Activated T-helper 17 cell treated with anti-CD3 and anti-CD28 coated beads, Interleukin-2, amount 50 U/mL, for 72 hours (primary cell): ENCODE data around the gene RABGAP1L. TPM values are rescaled to one million over a fixed set of nuclear protein-coding genes. Genes with fewer than 3 reads are reported as not detected.
A peak's percentile ranks its signal among the peaks of the same experiment; 100 is the strongest.
"Not testable (repeated sequence)": the region's sequence is repeated elsewhere in the genome, so short reads cannot be mapped to it uniquely, and the experiment has no call there.

Experiments
- ATAC-seq: fragments of 150-1000 bp; cut with Tn5 transposase; replicated peaks from 2 replicates; pipeline ENCODE4 v1.10.0; 2021; ENCODE audit warnings: mild to moderate bottlenecking, moderate library complexity
- H3K27ac Mint-ChIP-seq: one replicate; pipeline ENCODE4 v1.8.0; 2022; ENCODE audit warnings: mixed read lengths
- H3K27me3 Mint-ChIP-seq: one replicate; pipeline ENCODE4 v1.8.0; 2022; ENCODE audit warnings: mixed read lengths
- H3K36me3 Mint-ChIP-seq: one replicate; pipeline ENCODE4 v1.8.0; 2022; ENCODE audit warnings: low read depth, mild to moderate bottlenecking, mixed read lengths
- H3K4me1 Mint-ChIP-seq: one replicate; pipeline ENCODE4 v1.8.0; 2022; ENCODE audit warnings: mixed read lengths
- H3K4me3 Mint-ChIP-seq: one replicate; pipeline ENCODE4 v1.8.0; 2022; ENCODE audit warnings: mild to moderate bottlenecking, mixed read lengths
- H3K9me3 Mint-ChIP-seq: one replicate; pipeline ENCODE4 v1.8.0; 2022; ENCODE audit warnings: mixed read lengths
- total RNA-seq, 2 donors: library from RNA; stranded (reverse); gene quantifications; one replicate each; pipeline ENCODE4 v1.2.3, GENCODE V29; 2022

The RABGAP1L gene
- total RNA-seq, 2 donors from 2014 or later: 38.4 to 54.1 TPM

GRCh38 chr1:174225499-174226204 lies 66.3 kb downstream of the RABGAP1L start:
- no peak for ATAC-seq
- H3K4me1 Mint-ChIP-seq: peaks cover 15% of the 10 kb centered on the region
- no peak overlapping the region for H3K4me3 Mint-ChIP-seq
- H3K36me3 Mint-ChIP-seq: peaks cover 80% of the 10 kb centered on the region
- no peaks in the 10 kb centered on the region for H3K27me3 Mint-ChIP-seq
- no peak overlapping the region for H3K27ac Mint-ChIP-seq
- no peaks in the 10 kb centered on the region for H3K9me3 Mint-ChIP-seq

- Mint-ChIP-seq H3K4me1 (peaks cover 8% of the 10 kb centered on the region), H3K27ac (no peak overlapping the region), H3K27me3 (no peaks in the 10 kb centered on the region), H3K36me3 (peaks cover 67% of the 10 kb centered on the region), H3K9me3 (peaks cover 5% of the 10 kb centered on the region), H3K4me3 (no peak overlapping the region)
- ATAC-seq: no peak
Observed at GRCh38 chr1:174230399-174230798, 71.1 kb downstream of the RABGAP1L start.

- Mint-ChIP-seq H3K9me3 (peaks cover 5% of the 10 kb centered on the region), H3K4me1 (no peaks in the 10 kb centered on the region), H3K27me3 (no peaks in the 10 kb centered on the region), H3K4me3 (no peak overlapping the region), H3K27ac (no peak overlapping the region), H3K36me3 (peaks cover 51% of the 10 kb centered on the region)
- ATAC-seq: no peak
Observed at GRCh38 chr1:174232761-174233160, 73.4 kb downstream of the RABGAP1L start.

GRCh38 chr1:174238845-174239501 lies 79.7 kb downstream of the RABGAP1L start:
- H3K4me3 Mint-ChIP-seq, H3K27ac Mint-ChIP-seq, H3K27me3 Mint-ChIP-seq, H3K4me1 Mint-ChIP-seq, ATAC-seq, H3K9me3 Mint-ChIP-seq: not testable (repeated sequence)
- H3K36me3 Mint-ChIP-seq: peaks cover 42% of the 10 kb centered on the region

- H3K9me3 Mint-ChIP-seq: no peaks in the 10 kb centered on the region
- ATAC-seq: no peak
- H3K4me1 Mint-ChIP-seq: peaks cover 10% of the 10 kb centered on the region
- no peaks in the 10 kb centered on the region for H3K27me3 Mint-ChIP-seq
- no peak overlapping the region for H3K27ac Mint-ChIP-seq
- H3K36me3 Mint-ChIP-seq: peaks cover 48% of the 10 kb centered on the region
- H3K4me3 Mint-ChIP-seq: no peak overlapping the region
Observed at GRCh38 chr1:174239541-174239940, 80.2 kb downstream of the RABGAP1L start.

GRCh38 chr1:174242856-174243255 lies 83.5 kb downstream of the RABGAP1L start:
- Mint-ChIP-seq H3K27ac (no peak overlapping the region), H3K4me1 (peaks cover 10% of the 10 kb centered on the region), H3K27me3 (no peaks in the 10 kb centered on the region), H3K36me3 (peaks cover 66% of the 10 kb centered on the region), H3K9me3 (no peaks in the 10 kb centered on the region), H3K4me3 (no peak overlapping the region)
- ATAC-seq: no peak

- no peaks in the 10 kb centered on the region for H3K27me3 Mint-ChIP-seq
Observed at GRCh38 chr1:174243451-174244000, 84.2 kb downstream of the RABGAP1L start.

GRCh38 chr1:174244017-174244416 lies 84.7 kb downstream of the RABGAP1L start:
- Mint-ChIP-seq H3K9me3 (no peaks in the 10 kb centered on the region), H3K27ac (no peak overlapping the region)

More at GRCh38 chr1:174243451-174244000, 84.2 kb downstream of the RABGAP1L start:
- Mint-ChIP-seq H3K4me1 (peaks cover 10% of the 10 kb centered on the region), H3K9me3 (no peaks in the 10 kb centered on the region), H3K27ac (no peak overlapping the region), H3K36me3 (peaks cover 66% of the 10 kb centered on the region), H3K4me3 (no peak overlapping the region)
- ATAC-seq: no peak

GRCh38 chr1:174247472-174247871 lies 88.2 kb downstream of the RABGAP1L start:
- H3K27ac Mint-ChIP-seq: no peak overlapping the region
- no peak overlapping the region for H3K4me3 Mint-ChIP-seq
- H3K9me3 Mint-ChIP-seq: no peaks in the 10 kb centered on the region
- ATAC-seq: no peak
- H3K4me1 Mint-ChIP-seq: no peaks in the 10 kb centered on the region
- no peaks in the 10 kb centered on the region for H3K27me3 Mint-ChIP-seq
- H3K36me3 Mint-ChIP-seq: peaks cover 62% of the 10 kb centered on the region

More at GRCh38 chr1:174244017-174244416, 84.7 kb downstream of the RABGAP1L start:
- ATAC-seq: no peak
- Mint-ChIP-seq H3K27me3 (no peaks in the 10 kb centered on the region), H3K4me1 (peaks cover 9% of the 10 kb centered on the region), H3K4me3 (no peak overlapping the region), H3K36me3 (peaks cover 65% of the 10 kb centered on the region)

GRCh38 chr1:174248041-174248440 lies 88.7 kb downstream of the RABGAP1L start:
- Mint-ChIP-seq H3K9me3 (no peaks in the 10 kb centered on the region), H3K36me3 (peaks cover 62% of the 10 kb centered on the region), H3K4me1 (no peaks in the 10 kb centered on the region), H3K27ac (no peak overlapping the region), H3K27me3 (no peaks in the 10 kb centered on the region), H3K4me3 (no peak overlapping the region)
- no peak for ATAC-seq

- not testable (repeated sequence) for H3K4me1 Mint-ChIP-seq, H3K9me3 Mint-ChIP-seq, ATAC-seq, H3K4me3 Mint-ChIP-seq, H3K27me3 Mint-ChIP-seq
- Mint-ChIP-seq H3K36me3 (peaks cover 47% of the 10 kb centered on the region), H3K27ac (peak overlapping the region; percentile 66)
Observed at GRCh38 chr1:174256386-174256785, 97.1 kb downstream of the RABGAP1L start.

GRCh38 chr1:174258148-174258550 lies 98.8 kb downstream of the RABGAP1L start:
- Mint-ChIP-seq H3K27me3 (no peaks in the 10 kb centered on the region), H3K36me3 (peaks cover 29% of the 10 kb centered on the region), H3K4me1 (peaks cover 4% of the 10 kb centered on the region), H3K4me3 (no peak overlapping the region), H3K27ac (no peak overlapping the region), H3K9me3 (no peaks in the 10 kb centered on the region)
- peak; percentile 18 for ATAC-seq

- Mint-ChIP-seq H3K4me1 (no peaks in the 10 kb centered on the region), H3K4me3 (no peak overlapping the region), H3K36me3 (peaks cover 6% of the 10 kb centered on the region), H3K27me3 (no peaks in the 10 kb centered on the region), H3K9me3 (no peaks in the 10 kb centered on the region), H3K27ac (no peak overlapping the region)
- ATAC-seq: no peak
Observed at GRCh38 chr1:174262349-174263241, 103.3 kb downstream of the RABGAP1L start.

GRCh38 chr1:174265282-174265681 lies 106.0 kb downstream of the RABGAP1L start:
- H3K27ac Mint-ChIP-seq: no peak overlapping the region
- H3K9me3 Mint-ChIP-seq: no peaks in the 10 kb centered on the region
- H3K36me3 Mint-ChIP-seq: peaks cover 6% of the 10 kb centered on the region
- no peak overlapping the region for H3K4me3 Mint-ChIP-seq
- H3K4me1 Mint-ChIP-seq: no peaks in the 10 kb centered on the region
- no peaks in the 10 kb centered on the region for H3K27me3 Mint-ChIP-seq
- ATAC-seq: no peak
